SKM-1 treated with dmso at 0.1 percent for 144 hours (cell line): ENCODE data around the gene WNT5A.

Experiments used
- DNase-seq: peaks from one replicate; lab custom pipeline; 2025; ENCODE audit not compliant: unreplicated experiment; lab: John Stamatoyannopoulos, UW

Gene WNT5A

DNA sequence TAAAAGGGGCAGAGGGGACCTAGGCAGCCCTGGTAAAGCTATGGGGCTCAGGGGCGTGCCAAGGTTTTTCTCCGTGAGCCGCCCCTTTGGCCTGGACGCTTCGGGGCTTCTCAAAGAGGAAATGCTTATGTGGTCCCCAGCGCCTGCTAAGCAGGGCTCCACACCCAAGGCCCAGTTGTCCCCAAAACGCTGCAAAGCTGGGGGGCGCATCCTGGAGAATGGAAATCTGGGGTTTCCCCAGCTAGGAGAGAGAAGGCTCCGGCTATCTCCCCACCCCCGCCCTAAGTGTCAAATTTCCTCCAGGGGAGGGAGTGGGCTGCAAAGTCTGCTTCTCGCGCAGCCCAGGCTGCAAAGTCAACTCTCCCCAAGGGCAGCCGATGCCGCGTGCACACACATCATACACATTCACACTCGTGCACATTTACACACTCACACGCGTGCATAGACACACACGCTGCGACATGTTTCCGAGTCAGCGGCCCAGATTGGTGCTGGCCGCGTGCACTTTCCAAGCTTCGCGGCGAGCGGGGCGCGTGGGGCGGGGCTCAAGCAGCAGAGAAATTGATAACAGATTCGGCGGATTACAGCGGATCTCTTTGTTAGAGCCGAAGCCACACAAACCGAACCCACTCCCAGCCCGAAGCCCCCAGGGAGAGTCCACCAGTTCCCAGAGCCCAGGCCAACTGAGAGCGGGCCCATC is 4.5 kb downstream of the WNT5A start:
- DNase-seq, result no peak

DNA sequence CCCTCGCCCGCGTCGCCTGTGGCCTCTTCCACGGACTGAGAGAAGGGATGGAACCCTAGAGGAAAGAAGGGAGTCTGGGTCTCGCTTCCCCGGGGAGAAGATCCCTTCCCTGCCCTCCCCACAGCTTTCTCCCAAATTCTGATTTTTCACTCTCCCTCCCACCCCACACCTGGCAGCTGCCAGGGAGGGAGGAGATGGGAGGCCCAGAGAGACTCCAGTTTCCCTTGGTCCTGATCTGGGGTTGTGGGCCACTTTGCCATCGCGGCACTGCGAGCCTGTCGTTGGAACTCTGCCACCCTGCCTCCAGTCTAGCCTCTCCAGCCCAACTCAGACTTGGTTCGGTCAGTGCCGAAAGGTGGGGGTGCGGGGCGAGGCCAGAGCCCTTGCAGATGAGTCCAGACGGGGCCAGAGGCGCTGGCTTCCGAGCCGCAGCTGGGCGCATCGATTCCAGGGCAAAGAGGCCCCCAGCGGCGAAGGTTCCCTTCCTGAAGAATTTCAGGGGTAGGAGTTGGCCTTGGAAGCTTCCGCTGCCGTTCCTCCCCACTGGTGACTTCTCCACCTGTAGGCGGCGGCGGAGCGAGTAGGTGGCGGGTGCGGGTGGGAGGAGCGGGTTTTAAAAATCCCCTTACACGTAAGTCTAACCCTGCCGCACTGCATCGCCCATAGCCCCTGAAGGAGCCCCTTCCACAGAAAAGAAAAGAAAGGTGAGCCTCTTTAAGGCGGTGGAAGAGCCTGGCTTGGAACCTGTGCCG is 5.2 kb downstream of the WNT5A start:
- no peak for DNase-seq

DNA sequence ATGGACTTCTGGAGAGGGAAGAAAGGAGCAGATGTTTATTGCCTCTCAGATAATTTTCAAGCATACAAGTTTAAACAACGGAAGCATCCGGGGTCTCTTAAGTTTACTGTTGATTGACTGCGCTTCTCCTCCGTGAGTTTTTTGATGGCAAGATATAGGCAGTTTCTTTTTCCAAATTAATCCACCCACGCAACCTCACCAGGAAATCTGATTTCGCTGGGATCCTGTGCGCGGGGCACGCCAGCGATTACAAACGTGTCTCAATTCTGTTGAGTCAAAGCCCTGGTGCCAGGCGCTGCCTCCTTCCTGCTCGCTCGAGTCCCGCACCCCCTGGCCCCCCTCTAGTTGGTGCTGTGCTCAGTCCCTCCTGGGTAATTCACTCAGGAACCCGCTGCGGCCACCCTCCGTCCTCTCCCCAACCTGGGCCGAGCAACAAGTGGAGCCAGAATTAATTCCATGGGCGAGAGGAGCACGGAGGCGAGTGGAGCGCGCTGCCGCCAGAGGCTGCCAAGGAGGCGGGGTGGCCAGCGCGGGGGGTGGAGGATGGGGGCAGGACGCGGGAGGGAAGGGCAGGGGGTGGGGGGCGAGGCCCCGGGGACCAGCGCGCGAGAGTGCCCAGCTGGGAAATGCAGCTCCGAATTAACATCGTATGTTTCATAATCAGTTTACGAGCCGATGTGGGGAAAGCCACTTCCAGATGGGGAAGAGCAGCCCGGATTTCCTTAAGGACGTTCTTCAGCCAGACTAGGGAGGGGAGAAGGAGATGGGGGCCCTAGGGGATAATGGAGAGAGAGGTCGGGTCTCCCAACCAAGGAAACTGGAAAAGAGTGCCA is 6.0 kb downstream of the WNT5A start:
- no peak for DNase-seq

DNA sequence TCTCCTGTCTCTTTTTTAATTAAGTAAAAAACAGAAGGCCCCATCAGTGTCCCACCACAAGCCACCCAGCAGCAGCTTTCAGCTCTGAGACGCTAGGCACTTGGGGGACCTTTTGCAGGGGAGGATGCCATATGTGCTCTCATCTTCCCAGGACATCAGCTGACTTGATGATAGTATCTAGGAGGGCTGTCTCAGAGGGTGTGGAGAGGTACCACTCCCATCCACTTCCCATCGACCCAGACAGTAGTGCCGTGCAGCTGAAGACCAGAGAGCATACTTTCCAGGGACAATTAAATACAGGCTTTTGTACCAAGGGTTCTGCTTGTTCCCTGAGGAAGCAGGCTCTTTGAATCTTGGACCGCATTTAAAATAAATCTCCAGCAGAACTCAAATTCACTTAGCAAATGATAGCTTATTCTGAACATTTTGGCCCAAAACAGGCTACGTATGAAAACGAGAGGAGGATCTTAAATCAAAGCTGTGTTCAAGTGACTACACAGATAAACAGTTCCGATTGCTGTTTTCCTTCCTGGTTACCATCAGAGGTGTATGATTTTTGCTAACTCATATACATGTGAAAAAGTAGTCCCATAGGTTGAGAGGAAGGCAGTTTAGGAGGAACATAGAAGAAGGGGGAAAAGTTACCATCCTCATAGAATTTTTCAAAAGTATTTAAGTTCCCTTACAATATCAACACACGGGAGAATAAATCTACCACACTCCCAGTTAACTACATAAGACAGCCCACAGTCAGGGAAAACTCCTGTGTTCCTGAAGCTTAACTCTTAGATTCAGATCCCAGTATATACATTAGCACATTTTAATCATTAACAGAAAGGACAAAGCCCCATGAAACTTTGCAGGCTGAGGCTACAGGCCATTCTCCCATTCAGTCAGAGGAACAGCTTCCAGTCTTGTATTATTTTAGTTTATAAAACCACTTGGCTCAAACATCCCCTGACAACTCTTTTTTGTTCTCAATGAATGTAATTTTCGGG is 9.5 kb downstream of the WNT5A start:
- DNase-seq, result no peak

DNA sequence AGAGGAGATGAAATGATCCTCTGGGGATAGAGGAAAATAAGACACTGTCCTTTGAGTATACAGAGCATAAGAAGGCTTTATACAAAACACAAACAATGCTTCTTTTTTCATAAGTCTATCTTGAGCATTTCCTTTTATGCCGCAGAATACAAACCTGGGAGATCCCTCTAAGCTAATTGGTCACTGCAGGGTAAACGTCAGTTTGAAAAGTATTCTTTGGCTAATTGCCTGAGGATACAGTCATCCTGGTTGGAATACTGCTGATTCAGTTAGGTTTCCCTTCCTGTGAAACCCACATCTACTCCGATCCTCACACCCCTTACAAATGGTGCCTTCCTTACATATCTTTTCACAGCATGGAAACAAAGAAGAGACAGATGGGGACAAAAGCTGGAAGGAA is 10.6 kb downstream of the WNT5A start:
- DNase-seq, result no peak

DNA sequence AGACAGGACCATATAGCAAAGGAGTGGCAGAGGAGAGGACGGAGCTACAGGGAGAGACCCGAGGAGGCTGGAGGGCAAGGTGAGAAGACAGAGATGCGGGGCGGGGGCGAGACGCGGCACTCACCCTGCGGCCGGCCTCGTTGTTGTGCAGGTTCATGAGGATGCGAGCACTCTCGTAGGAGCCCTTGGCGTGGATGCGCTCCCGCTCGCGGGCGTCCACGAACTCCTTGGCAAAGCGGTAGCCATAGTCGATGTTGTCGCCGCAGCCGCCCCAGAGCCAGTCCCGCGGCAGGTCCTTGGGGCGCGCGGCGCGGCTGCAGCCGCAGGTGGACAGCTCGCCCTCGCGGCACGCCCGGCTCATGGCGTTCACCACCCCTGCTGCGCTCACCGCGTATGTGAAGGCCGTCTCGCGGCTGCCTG is 12.9 kb downstream of the WNT5A start:
- DNase-seq, result no peak

DNA sequence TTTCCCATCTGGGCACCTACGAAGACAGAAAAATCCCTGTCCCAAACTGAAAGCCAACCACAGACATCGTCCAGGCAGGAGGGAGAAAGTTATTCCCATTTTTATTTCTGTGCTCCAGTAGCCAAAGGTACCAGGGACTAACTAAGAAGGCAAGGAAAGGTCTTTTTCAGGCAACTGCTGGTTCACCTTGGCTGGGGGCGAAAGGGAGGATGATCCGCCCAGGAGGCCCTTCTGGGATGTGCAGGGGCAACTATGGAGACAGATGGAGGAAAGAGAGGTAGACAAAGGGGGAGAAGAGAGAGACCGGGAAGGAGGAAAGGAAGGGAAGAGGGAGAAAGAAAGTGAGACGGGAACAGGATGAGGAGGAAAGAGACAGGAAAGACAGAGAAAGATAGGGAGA is 13.3 kb downstream of the WNT5A start:
- DNase-seq, result no peak

DNA sequence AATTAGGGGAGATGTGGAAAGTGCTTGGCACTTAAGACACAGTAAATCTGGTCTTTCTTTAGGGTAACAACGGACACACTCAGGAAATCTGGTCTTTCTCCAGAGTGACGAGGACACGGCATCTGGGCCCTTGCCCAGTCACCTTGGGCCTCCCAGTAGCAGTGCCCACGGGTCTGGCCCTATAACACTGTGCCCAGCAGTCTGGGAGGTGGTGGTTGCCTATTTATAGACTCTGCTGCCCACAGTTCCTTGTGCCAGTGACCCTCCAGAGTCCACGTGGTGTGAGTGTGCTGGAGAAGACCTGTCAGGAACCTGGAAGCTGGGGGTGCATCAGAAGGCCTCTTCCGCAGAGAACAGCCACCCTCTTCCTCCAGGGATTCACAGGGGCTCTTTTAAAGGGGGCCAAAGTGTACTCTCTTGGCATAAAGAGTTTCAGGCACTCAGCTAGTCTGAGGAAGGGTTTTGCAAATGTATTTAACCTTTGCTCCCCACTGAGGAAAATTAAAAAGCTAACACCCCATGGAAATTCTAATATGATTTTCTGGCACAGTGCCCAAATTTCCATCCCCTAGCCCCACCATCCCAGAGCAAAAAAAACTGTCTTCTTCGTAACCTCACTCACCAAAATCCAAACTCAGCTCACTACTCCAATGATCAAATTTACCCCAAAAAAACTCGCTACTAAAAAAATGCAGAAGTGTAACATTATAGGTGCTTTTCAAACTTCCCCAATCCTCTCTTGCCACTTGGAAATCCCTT is 15.4 kb downstream of the WNT5A start:
- DNase-seq, result no peak

DNA sequence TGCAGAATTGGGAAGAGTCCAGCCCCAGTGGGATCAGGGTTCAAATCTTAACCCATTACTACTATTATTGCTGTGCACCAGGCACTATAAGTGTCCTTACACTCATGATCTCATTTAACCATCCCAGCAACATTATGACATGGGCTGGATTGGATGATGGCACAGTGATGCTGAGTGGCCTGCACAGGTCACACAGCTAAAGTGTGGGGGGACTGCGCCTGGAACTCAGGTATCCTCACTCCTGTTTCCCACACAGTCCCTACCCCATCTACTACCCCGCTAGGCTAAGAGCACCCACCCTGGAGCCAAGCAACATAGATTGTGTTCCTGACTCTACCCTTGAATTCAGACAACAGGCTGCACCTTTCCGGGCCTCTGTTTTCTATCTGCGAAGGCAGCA is 16.0 kb downstream of the WNT5A start:
- DNase-seq, result no peak

DNA sequence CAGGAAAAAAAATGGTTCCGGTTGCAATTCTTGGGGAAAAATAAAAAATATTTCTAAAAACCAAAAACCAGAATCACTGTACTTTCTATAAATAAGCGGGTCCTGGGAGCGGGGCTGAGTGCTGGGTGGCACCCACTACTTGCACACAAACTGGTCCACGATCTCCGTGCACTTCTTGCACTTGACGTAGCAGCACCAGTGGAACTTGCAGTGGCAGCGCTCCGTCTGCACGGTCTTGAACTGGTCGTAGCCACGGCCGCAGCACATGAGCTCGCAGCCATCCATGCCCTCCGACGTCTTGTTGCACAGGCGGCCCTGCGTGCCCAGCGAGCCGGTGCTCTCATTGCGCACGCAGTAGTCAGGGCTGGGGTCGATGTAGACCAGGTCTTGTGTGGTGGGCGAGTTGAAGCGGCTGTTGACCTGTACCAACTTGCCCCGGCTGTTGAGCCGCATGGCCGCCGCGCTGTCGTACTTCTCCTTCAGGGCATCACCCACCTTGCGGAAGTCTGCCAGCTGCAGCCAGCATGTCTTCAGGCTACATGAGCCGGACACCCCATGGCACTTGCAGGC is 17.1 kb downstream of the WNT5A start:
- no peak for DNase-seq

DNA sequence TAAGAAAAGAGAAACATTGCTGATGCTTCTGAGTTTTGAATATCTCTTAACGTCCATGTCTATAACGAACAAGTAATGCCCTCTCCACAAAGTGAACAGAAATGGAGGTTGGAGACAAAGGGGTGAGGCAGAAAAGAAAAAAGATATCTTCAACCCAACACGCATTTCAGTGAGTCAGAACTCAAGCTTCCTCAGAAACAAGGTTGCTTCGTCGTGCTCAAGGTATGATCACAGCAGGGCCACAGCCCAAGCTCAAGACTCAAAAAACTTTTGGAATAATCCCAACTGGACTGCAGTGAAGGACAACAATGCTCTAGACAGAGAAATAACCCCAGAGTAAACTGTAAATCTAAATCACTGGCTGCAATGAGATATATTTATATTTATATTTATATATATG is 18.9 kb downstream of the WNT5A start:
- DNase-seq, result no peak

DNA sequence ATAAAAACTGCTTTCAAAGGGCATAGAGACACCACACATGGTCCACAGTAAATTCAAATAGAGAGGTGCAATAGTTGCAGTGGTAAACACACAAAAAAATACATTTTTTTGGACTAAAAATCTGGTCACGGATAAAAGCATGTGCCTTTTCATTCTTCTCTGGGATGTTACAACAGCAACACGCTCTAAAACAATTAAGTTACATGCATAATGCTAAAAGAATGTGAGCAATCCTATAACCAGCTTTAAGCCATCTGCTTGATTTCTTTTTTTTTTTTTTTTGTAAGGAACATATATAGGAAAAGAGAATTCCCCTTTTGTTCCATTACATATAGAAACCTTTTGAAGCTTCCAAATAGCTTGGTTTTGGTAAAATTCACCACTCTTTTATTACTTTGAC is 20.0 kb downstream of the WNT5A start:
- DNase-seq, result no peak

DNA sequence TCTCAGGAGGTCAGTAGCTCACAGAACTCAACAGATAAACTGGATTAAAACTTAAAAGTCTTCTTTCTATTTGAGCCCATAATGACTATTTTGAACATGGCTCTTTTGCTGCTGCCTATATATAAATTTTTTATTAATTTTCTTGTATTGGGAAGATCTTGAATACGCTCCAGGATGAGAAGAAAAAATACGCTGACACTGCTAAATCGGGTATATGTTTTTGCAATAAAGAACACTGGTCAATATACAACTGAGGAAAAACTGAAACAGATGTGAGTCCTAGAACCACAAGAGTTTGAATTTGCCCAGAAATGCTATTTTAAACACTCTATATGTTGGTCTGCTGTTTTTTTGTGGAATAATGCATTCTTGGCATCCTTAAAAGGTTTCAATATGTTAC is 20.6 kb downstream of the WNT5A start:
- no peak for DNase-seq

DNA sequence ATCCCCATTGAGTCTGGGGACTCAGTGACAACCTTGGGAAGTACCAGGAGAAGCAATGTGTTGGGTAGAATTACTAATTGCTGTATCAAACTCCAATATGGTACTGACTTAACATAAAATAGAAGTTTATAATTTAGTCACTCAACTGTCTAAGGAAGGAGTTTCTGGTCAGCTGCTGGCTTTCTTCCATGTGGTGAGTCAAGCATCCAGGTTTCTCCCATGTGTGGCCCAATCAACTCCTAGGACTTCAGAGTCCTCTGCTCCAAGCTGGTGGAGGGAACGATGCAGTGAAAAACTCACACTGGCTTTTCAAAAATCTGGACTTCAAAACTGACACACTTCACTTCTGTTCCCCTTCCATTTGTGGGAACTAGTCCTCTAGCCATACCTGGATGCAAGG is 25.2 kb downstream of the WNT5A start:
- DNase-seq, result no peak

DNA sequence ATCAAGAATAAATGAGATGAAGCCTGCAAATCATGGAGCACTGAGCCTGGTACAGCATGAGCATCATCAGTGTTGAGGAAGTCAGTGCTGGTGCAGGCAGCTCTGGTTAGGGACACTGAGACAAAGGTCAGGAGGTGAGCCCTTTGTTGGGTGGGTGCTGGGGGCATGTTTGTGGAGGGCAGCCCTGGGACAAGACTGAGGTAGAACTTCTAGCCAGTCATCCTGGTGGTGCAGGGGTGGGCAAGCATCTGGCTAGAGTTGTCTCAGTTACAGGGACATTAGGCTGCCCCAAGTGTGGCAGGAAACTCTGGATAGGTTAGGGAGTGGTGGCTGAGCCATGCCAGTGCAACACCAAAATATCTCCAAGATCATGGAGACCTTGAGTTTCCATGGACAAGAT is 27.3 kb downstream of the WNT5A start:
- no peak for DNase-seq

DNA sequence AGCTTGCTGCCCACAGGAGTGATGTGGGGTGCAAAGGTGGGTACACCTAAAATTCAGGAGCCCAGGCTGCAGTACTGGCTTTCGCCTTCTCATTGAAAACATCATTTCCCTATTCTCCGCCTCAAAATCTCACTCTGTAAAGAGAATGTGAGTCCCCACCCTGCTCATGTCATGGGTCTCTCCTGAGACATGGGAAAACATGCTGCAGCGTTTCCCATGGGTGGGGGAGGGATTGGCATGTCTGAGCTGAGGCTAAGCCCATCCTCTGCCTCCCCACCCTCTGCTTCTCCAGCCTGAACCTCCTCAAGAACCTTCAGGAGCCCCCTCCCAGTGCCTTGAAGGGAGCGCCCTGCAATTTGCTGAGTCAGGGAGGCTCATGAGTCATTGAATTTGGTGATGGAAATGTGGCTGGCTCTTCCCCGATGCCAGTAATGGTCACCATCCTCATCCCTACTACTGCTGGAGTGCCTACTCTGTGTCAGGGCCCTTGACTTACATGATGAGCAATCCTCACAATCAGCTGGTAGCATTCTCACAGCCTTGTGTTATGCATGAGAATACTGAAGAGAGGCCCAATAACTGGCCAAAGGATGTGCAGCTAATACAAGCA is 28.8 kb downstream of the WNT5A start:
- DNase-seq, result no peak

DNA sequence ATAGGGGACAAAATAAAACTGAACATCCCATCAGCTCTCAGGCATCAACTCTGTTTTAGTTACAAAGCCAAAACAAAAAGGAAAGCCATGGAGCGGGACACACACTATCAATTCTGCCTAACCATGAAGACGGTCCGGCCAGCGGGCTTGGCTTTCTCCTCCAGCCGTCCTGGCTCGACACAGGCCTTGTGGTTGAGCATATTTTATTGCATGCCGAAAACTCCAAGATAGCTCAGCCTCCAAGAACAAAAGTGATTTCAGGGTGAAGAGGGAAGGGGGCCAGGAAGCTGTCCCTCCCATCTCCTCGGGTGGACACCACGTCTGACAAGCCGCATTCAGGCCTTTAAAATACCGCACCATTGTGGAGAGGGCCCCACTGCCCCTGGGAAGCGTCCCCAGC is 31.2 kb downstream of the WNT5A start:
- DNase-seq, result no peak

DNA sequence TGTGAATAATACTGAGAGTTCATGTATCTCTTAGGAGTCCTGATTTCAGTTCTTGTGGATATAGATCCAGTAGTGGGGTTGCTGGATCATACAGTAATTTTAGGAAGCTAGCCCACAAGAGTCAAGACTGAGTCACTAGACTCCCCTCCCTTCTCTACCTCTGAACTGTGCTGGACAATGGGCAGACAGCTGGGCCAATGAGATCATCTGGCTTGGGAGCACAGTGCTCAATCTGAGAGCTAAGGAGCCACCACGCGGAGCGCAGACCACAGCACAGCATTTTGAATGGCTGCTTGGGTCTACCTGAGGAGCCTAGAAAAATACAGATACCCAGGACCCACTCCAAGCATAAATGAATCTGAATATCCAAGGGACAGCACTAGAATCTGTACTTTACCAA is 32.5 kb downstream of the WNT5A start:
- DNase-seq, result no peak

DNA sequence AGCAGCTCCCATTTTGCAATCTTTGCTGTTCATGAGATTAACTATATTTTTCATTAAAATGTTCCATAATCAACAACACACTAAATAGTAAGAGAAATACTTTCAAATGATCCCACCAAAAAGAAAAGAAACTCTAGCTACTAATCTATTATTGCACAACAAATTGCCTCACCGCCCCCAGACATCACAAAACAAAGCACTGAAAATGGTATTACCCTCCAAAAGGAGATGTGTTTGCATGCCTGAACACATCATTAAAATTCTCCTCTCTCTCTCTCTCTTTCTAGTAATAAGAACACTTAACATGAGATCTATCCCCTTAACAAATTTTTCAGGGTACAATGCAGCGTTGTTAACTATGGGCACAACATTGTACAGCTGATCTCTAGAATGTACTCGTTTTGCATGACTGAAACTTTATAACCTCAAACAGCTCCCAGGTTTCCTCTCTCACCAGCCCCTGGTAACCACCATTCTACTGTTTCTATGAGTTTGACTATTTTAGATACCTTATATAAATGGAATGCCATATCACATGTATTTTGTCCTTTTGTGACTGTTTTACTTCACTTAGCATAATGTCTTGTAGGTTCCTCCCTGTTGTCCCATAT is 33.1 kb downstream of the WNT5A start:
- DNase-seq, result no peak
